ENCODE measurements around the gene PHKG1.
"Not testable (repeated sequence)": the region's sequence is repeated elsewhere in the genome, so short reads cannot be mapped to it uniquely, and the experiment has no call there.

Gene PHKG1

DNA sequence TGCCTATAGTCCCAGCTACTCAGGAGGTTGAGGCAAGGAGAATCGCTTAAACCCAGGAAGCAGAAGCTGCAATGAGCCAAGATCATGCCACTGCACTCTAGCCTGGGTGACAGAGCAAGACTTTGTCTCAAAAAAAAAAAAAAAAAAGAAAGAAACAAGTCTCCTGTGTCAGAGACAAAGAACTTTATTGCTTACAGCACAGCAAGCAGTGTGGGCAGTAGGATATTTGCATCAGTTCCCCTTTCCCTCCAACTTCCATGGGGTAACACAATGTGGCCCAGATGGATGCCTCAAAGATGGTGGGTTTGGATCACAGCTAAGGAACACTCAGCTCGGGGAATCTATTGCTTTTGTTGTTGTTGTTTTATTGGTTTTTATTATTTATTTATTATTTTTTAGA lies 47.0 kb downstream of the PHKG1 start:
- not testable (repeated sequence) for DNase-seq (ENCODE audit: low read depth, low spot score)

DNA sequence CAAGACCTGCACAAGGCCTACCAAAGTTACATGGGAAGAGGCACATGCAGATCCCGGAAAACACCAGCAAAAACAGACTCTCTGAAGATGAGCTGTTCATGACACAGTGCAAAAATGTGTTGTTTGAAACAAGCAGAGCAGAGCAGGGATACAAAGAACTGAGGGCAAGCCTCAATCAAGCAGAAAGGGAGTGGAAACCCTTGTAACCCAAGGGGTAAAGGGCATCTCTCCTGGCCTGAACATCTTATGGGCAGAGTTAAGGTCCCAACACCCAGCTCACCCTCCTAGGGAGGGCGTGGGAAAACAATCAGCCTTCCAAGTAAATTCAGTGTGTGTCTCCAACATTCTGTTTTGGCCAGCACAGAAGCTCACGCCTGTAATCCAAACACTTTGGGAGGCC lies 52.0 kb downstream of the PHKG1 start:
- DNase-seq (ENCODE audit: low read depth, low spot score) = no peak

DNA sequence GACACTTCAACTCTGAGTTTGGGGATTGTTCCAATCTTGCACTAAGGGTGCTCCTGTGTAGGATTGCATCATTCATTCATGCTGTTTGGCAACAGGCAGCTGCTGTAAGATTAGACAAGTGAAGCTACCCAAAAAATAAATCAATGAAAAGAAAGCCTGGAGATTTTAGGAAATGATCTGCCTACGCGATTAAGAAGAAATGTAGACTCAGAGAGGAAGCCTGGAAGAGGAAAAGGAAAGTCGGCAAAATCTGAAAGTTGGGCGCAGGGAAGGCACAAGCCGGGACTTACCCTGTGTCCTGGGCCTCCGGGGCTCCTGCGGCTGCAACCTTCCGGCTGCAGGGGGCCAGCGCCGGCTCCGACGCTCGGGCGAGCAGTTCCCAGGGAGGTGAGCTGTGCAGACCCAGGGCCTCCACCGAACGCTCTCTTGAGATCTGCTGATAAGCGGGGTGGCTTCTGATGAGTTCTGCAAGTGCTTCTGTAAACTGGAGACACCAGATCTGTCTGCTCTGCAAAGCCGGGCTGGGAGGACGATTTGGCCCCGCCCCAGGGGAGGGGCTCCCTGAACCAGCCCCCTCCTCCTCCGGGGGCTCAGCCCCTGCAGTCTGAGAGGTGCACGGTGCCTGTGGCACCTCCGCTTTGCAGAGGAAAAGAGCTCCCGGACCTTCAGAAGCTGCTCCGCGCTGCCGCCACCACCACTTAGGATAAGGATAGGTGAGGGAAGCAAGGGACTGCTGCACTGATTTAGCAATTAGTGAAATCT lies 58.9 kb downstream of the PHKG1 start:
- DNase-seq (ENCODE audit: low read depth, low spot score) = peak; percentile 99

DNA sequence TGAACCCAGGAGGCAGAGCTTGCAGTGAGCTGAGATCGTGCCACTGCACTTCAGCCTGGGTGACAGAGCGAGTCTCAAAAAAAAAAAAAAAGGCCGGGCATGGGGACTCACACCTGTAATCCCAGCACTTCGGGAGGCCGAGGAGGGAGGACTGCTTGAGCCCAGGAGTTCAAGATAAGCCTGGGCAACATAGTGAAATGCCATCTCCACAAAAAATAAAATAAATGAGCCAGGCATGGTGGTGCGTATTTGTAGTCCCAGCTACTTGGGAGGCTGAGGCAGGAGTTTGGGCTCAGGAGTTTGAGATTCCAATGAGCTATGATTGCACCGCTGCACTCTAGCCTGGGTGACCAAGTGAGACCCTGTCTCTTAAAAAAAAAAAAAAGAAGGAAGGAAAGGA lies 60.2 kb downstream of the PHKG1 start:
- DNase-seq (ENCODE audit: low read depth, low spot score) = not testable (repeated sequence)

DNA sequence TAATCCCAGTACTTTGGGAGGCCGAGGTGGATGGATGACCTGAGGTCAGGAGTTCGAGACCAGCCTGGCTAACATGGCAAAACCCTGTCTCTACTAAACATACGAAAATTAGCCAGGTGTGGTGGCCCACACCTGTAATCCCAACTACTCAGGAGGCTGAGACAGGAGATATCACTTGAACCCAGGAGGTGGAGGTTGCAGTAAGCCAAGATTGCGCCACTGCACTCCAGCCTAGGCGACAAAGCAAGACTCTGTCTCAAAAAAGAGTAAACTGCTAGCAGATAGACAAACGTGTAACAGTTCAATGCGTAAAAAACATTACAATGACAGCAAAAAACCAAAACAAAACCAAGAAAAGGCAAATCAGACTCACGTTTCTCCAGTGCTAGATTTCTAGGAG lies 61.2 kb downstream of the PHKG1 start:
- not testable (repeated sequence) for DNase-seq (ENCODE audit: low read depth, low spot score)

DNA sequence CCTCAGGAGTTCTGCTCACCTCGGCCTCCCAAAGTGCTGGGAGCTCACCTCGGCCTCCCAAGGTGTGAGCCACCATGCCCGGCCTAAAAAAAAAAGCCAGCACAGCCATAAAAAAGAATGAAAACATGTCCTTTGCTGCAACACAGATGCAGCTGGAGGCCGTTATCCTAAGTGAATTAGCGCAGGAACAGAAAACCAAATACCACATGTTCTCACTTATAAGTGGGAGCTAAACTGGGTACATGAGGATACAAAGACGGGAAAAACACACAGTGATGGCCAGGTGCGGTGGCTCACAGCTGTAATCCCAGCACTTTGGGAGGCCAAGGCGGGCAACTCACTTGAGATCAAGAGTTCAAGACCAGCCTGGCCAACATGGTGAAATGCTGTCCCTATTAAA lies 62.4 kb downstream of the PHKG1 start:
- DNase-seq (ENCODE audit: low read depth, low spot score) = no peak

Data from ELF-1 (cell line).